ENCODE results near the gene SULT1C4. TPM values are rescaled to one million over a fixed set of nuclear protein-coding genes. Genes with fewer than 3 reads are reported as not detected.

The SULT1C4 gene
- total and polyA plus RNA-seq, 7 donors: 0.52 to 4.2 (median 0.97) TPM

- peaks cover 11% of the 10 kb centered on the region for H3K9me3 ChIP-seq
- intact Hi-C loops (cut with DNase I): no loop called here
- no peaks in the 10 kb centered on the region for H3K36me3 ChIP-seq (ENCODE audit: insufficient read depth in 1 of 2, low read depth in 1 of 2)
- H3K27me3 ChIP-seq (ENCODE audit: insufficient read depth in 3 of 3, low read length in 2 of 3): no peaks in the 10 kb centered on the region
- H3K4me3 ChIP-seq: no peak overlapping the region
- ATAC-seq (no peak), DNase-seq (no peak)
- no peak for TF ChIP-seq CTCF (IDR thresholded peaks at IDR 0.05)
- no peak overlapping the region for H3K27ac ChIP-seq
- no peaks in the 10 kb centered on the region for H3K4me1 ChIP-seq
- WGBS, 3 donors: 79 to 88% (median 80%) methylated on average over 1 of the region's 1 CpG
These were observed 14.3 kb downstream of the SULT1C4 start for GRCh38 chr2:108392029-108392428.

- no peaks in the 10 kb centered on the region for H3K27me3 ChIP-seq (ENCODE audit: insufficient read depth in 3 of 3, low read length in 2 of 3)
- no peak for TF ChIP-seq CTCF (IDR thresholded peaks at IDR 0.05)
- peaks cover 11% of the 10 kb centered on the region for H3K9me3 ChIP-seq
- ATAC-seq: no peak
- intact Hi-C loops (cut with DNase I): no loop called here
- no peaks in the 10 kb centered on the region for H3K36me3 ChIP-seq (ENCODE audit: insufficient read depth in 1 of 2, low read depth in 1 of 2)
- no peaks in the 10 kb centered on the region for H3K4me1 ChIP-seq
- DNase-seq: no peak
- no peak overlapping the region for H3K27ac ChIP-seq
- no peak overlapping the region for H3K4me3 ChIP-seq
These were observed 15.4 kb downstream of the SULT1C4 start for GRCh38 chr2:108393197-108393596.

- no peak overlapping the region for H3K4me3 ChIP-seq
- no peak overlapping the region for H3K27ac ChIP-seq
- no peak for TF ChIP-seq CTCF (IDR thresholded peaks at IDR 0.05)
- intact Hi-C loops (cut with DNase I): no loop called here
- DNase-seq (no peak), ATAC-seq (no peak)
- peaks cover 17% of the 10 kb centered on the region for H3K9me3 ChIP-seq
- H3K36me3 ChIP-seq (ENCODE audit: insufficient read depth in 1 of 2, low read depth in 1 of 2): no peaks in the 10 kb centered on the region
- no peaks in the 10 kb centered on the region for H3K27me3 ChIP-seq (ENCODE audit: insufficient read depth in 3 of 3, low read length in 2 of 3)
- no peaks in the 10 kb centered on the region for H3K4me1 ChIP-seq
- WGBS, 3 donors: 97 to 98% (median 97%) methylated on average over 8 of the region's 8 CpGs
These were observed 17.4 kb downstream of the SULT1C4 start for GRCh38 chr2:108395155-108395554.

- Histone ChIP-seq H3K4me3 (no peak overlapping the region), H3K27me3 (ENCODE audit: insufficient read depth in 3 of 3, low read length in 2 of 3) (no peaks in the 10 kb centered on the region), H3K36me3 (ENCODE audit: insufficient read depth in 1 of 2, low read depth in 1 of 2) (no peaks in the 10 kb centered on the region), H3K9me3 (peaks cover 17% of the 10 kb centered on the region), H3K4me1 (no peaks in the 10 kb centered on the region), H3K27ac (no peak overlapping the region)
- intact Hi-C loops (cut with DNase I): no loop called here
- DNase-seq (no peak), ATAC-seq (no peak)
- no peak for TF ChIP-seq CTCF (IDR thresholded peaks at IDR 0.05)
- 66 to 75% (median 74%) methylated on average over 3 of the region's 3 CpGs for WGBS, 3 donors
These were observed 19.1 kb downstream of the SULT1C4 start for GRCh38 chr2:108396845-108397244.

- Histone ChIP-seq H3K4me1 (no peaks in the 10 kb centered on the region), H3K27ac (no peak overlapping the region), H3K9me3 (peaks cover 6% of the 10 kb centered on the region), H3K4me3 (no peak overlapping the region), H3K27me3 (ENCODE audit: insufficient read depth in 3 of 3, low read length in 2 of 3) (no peaks in the 10 kb centered on the region), H3K36me3 (ENCODE audit: insufficient read depth in 1 of 2, low read depth in 1 of 2) (no peaks in the 10 kb centered on the region)
- DNase-seq (no peak), ATAC-seq (no peak)
- TF ChIP-seq CTCF (IDR thresholded peaks at IDR 0.05): no peak
- intact Hi-C loops (cut with DNase I): no loop called here
- WGBS, 3 donors: 95 to 97% (median 95%) methylated on average over 2 of the region's 2 CpGs
These were observed 21.7 kb downstream of the SULT1C4 start for GRCh38 chr2:108399479-108399878.

Measured in psoas muscle (tissue), 8 donors.